CD8-positive, alpha-beta memory T cell (primary cell): Measurements from ENCODE around the gene VSIG1. TPM values are rescaled to one million over a fixed set of nuclear protein-coding genes. Genes with fewer than 3 reads are reported as not detected.

ENCODE experiments used
- CTCF ChIA-PET: fragments of 350-600 bp; sonication (Branson Sonifier 250); formaldehyde crosslinking; loops from one replicate; lab custom pipeline; 2021; ENCODE audit warnings: antibody characterized with exemption; lab: Charles Lee
- POLR2A ChIA-PET: fragments of 350-600 bp; sonication (Branson Sonifier 250); formaldehyde crosslinking; loops from one replicate; lab custom pipeline; 2021; ENCODE audit warnings: antibody characterized with exemption; lab: Charles Lee
- DNase-seq, 5 donors: peaks; one replicate each; pipeline versions ENCODE4 v3.0.0 to v3.0.0-alpha.2; 2020 to 2022; ENCODE audit warnings: mixed read lengths in 1 of 5
- H3K27ac ChIP-seq: one replicate; pipeline ENCODE4 v1.7.0; 2013; ENCODE audit warnings: low read depth, mild to moderate bottlenecking, low read length, moderate library complexity
- H3K27me3 ChIP-seq: 2 replicates; pipeline ENCODE4 v1.7.0; 2013; ENCODE audit warnings: low read length, mild to moderate bottlenecking; ENCODE audit not compliant: insufficient read depth, poor library complexity, severe bottlenecking
- H3K36me3 ChIP-seq: 2 replicates; pipeline ENCODE4 v1.7.0; 2013; ENCODE audit warnings: mild to moderate bottlenecking, low read length, moderate library complexity; ENCODE audit not compliant: insufficient read depth
- H3K4me1 ChIP-seq: 2 replicates; pipeline ENCODE4 v1.7.0; 2013; ENCODE audit warnings: mild to moderate bottlenecking, low read length, moderate library complexity; ENCODE audit not compliant: insufficient read depth
- H3K4me3 ChIP-seq: 2 replicates; pipeline ENCODE4 v1.7.0; 2013; ENCODE audit warnings: mild to moderate bottlenecking, low read length
- H3K9me3 ChIP-seq: 2 replicates; pipeline ENCODE4 v1.7.0; 2013; ENCODE audit warnings: mild to moderate bottlenecking, low read length
- H3K27ac Mint-ChIP-seq, 8 donors: one replicate each; pipeline ENCODE4 v1.8.0; 2020 to 2021; ENCODE audit warnings: mixed read lengths in 8 of 8, mild to moderate bottlenecking in 6 of 8, inconsistent platforms in 3 of 8, moderate library complexity in 3 of 8
- H3K27me3 Mint-ChIP-seq, 2 donors: one replicate each; pipeline ENCODE4 v1.8.0; 2020 to 2021; ENCODE audit warnings: mixed read lengths in 2 of 2, mild to moderate bottlenecking in 1 of 2, moderate library complexity in 1 of 2
- H3K36me3 Mint-ChIP-seq, 3 donors: one replicate each; pipeline ENCODE4 v1.8.0; 2020 to 2021; ENCODE audit warnings: mixed read lengths in 3 of 3, inconsistent platforms in 1 of 3, mild to moderate bottlenecking in 1 of 3
- H3K4me1 Mint-ChIP-seq, 3 donors: one replicate each; pipeline ENCODE4 v1.8.0; 2020 to 2021; ENCODE audit warnings: mixed read lengths in 3 of 3, inconsistent platforms in 1 of 3, mild to moderate bottlenecking in 1 of 3
- H3K4me3 Mint-ChIP-seq, 7 donors: one replicate each; pipeline ENCODE4 v1.8.0; 2020 to 2021; ENCODE audit warnings: mixed read lengths in 7 of 7, mild to moderate bottlenecking in 6 of 7, moderate library complexity in 4 of 7, inconsistent platforms in 2 of 7
- H3K9me3 Mint-ChIP-seq, 5 donors: one replicate each; pipeline ENCODE4 v1.8.0; 2020 to 2022; ENCODE audit warnings: mixed read lengths in 5 of 5, mild to moderate bottlenecking in 3 of 5, moderate library complexity in 2 of 5, inconsistent platforms in 1 of 5
- polyA plus RNA-seq: library from polyadenylated mRNA; unstranded; fragments of 300-500 nt; fragmentation: Illumina TruSeq; gene quantifications from one replicate; pipeline ENCODE4 v1.2.3, GENCODE V29; 2021
- total RNA-seq, 2 experiments: library from RNA; stranded (reverse); gene quantifications; one replicate each; pipeline ENCODE4 v1.2.3, GENCODE V29; 2021

The VSIG1 gene
- total and polyA plus RNA-seq, 3 experiments from 2014 or later = 1.9 to 14.9 (median 3.1) TPM

GRCh38 chrX:108068121-108068520 is 23.3 kb downstream of the VSIG1 start:
- Histone ChIP-seq H3K36me3 (peaks cover 3% of the 10 kb centered on the region), H3K4me3 (no peak overlapping the region), H3K27ac (no peak overlapping the region), H3K9me3 (no peaks in the 10 kb centered on the region), H3K4me1 (no peaks in the 10 kb centered on the region), H3K27me3 (no peaks in the 10 kb centered on the region)
- H3K9me3 Mint-ChIP-seq = peaks cover 0 to 1% (median 0%) of the 10 kb centered on the region in 5 donors
- peaks cover 0 to 37% (median 2%) of the 10 kb centered on the region in 3 donors for H3K36me3 Mint-ChIP-seq
- no peak for DNase-seq
- peak overlapping the region in 5 of 8 donors; percentile 30 to 56 (median 39) for H3K27ac Mint-ChIP-seq
- H3K4me3 Mint-ChIP-seq = no peak overlapping the region
- CTCF ChIA-PET = no interaction called here
- H3K4me1 Mint-ChIP-seq = peaks cover 0 to 3% (median 2%) of the 10 kb centered on the region in 3 donors
- H3K27me3 Mint-ChIP-seq = peaks cover 0 to 6% of the 10 kb centered on the region in 2 donors
- POLR2A ChIA-PET = no interaction called here

GRCh38 chrX:108070891-108071290 is 26.0 kb downstream of the VSIG1 start:
- CTCF ChIA-PET = interaction anchor here (1.2 to 2.3 kb wide), 3 partner anchors 11 to 92 kb away, joined by 3 to 14 read pairs (median 3); no protein-coding TSS in a partner anchor
- no peak for DNase-seq
- H3K27me3 Mint-ChIP-seq = peaks cover 0 to 6% of the 10 kb centered on the region in 2 donors
- H3K4me3 Mint-ChIP-seq = no peak overlapping the region
- peaks cover 2 to 50% (median 3%) of the 10 kb centered on the region in 3 donors for H3K36me3 Mint-ChIP-seq
- Histone ChIP-seq H3K36me3 (peaks cover 3% of the 10 kb centered on the region), H3K27ac (no peak overlapping the region), H3K27me3 (no peaks in the 10 kb centered on the region), H3K4me1 (no peaks in the 10 kb centered on the region), H3K9me3 (no peaks in the 10 kb centered on the region), H3K4me3 (no peak overlapping the region)
- peaks cover 0 to 3% (median 2%) of the 10 kb centered on the region in 3 donors for H3K4me1 Mint-ChIP-seq
- POLR2A ChIA-PET = interaction anchor here (0.6 kb wide), 1 partner anchor 50 kb away, joined by 3 read pairs; no protein-coding TSS in a partner anchor
- no peak overlapping the region for H3K27ac Mint-ChIP-seq
- H3K9me3 Mint-ChIP-seq = peaks cover 0 to 1% (median 0%) of the 10 kb centered on the region in 5 donors

DNA sequence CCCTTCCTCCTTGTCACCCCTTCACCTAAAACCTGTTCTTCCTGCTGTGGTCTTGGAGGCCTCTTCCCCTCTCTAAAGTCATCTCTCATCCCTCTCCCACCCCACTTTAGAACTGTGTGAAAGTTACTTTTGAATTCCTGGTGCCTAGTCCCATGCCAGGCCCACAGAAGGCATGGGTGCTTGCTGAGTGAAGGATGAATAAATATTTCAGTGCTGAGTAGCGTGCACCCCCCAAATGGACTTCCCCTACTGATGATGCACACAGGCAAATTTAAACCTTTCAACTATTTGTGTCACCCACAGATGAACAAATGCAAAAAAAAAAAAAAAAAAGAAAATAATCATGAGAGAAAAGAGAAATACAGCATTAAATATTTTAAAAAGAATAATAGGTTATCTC is 26.7 kb downstream of the VSIG1 start:
- POLR2A ChIA-PET = no interaction called here
- CTCF ChIA-PET = interaction anchor here (2.3 kb wide), 1 partner anchor 51 kb away, joined by 14 read pairs; no protein-coding TSS in a partner anchor
- peaks cover 3% of the 10 kb centered on the region for H3K36me3 ChIP-seq

GRCh38 chrX:108072746-108073145 is 27.9 kb downstream of the VSIG1 start:
- Mint-ChIP-seq H3K9me3 (peaks cover 0 to 1% (median 0%) of the 10 kb centered on the region in 5 donors), H3K27me3 (peaks cover 0 to 2% of the 10 kb centered on the region in 2 donors), H3K36me3 (peaks cover 0 to 53% (median 3%) of the 10 kb centered on the region in 3 donors), H3K27ac (peak overlapping the region in 1 of 8 donors; percentile 7), H3K4me1 (peaks cover 0 to 3% (median 2%) of the 10 kb centered on the region in 3 donors), H3K4me3 (no peak overlapping the region)
- DNase-seq = no peak
- ChIA-PET POLR2A (no interaction called here), CTCF (interaction anchor here (1.3 kb wide), 1 partner anchor 9 kb away, joined by 3 read pairs; no protein-coding TSS in a partner anchor)
- no peak overlapping the region for H3K27ac ChIP-seq
- H3K27me3 ChIP-seq = no peaks in the 10 kb centered on the region
- no peaks in the 10 kb centered on the region for H3K4me1 ChIP-seq
- H3K9me3 ChIP-seq = no peaks in the 10 kb centered on the region
- no peaks in the 10 kb centered on the region for H3K36me3 ChIP-seq
- no peak overlapping the region for H3K4me3 ChIP-seq

More for the DNA sequence above, 26.7 kb downstream of the VSIG1 start:
- Histone ChIP-seq H3K9me3 (no peaks in the 10 kb centered on the region), H3K27me3 (no peaks in the 10 kb centered on the region), H3K4me3 (no peak overlapping the region), H3K4me1 (no peaks in the 10 kb centered on the region), H3K27ac (no peak overlapping the region)
- Mint-ChIP-seq H3K27me3 (peaks cover 0 to 4% of the 10 kb centered on the region in 2 donors), H3K9me3 (peaks cover 0 to 1% (median 0%) of the 10 kb centered on the region in 5 donors), H3K4me3 (no peak overlapping the region), H3K4me1 (peaks cover 0 to 3% (median 2%) of the 10 kb centered on the region in 3 donors), H3K36me3 (peaks cover 2 to 54% (median 3%) of the 10 kb centered on the region in 3 donors), H3K27ac (peak overlapping the region in 3 of 8 donors; percentile 24 to 72 (median 27))
- no peak for DNase-seq

DNA sequence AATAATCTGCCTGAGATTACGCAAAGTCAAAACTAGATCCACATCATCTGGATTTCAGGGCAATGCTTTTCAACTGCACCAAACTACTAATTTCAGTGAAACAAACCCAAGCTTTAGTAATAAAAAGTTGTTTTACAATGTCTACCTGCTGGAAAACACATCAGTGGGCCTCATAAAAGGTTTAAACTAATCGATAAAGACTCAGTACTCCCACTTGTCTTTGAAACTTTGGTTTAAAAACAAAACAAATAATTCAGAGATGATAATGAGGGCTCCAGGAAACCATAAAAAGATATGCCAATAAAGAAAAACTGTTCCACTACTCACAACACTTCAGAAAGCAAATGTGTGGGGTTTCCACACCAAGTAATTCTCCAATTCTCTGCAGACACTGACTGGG is 36.2 kb downstream of the VSIG1 start:
- CTCF ChIA-PET = interaction anchor here (1.4 kb wide), 1 partner anchor 8 kb away, joined by 3 read pairs; no protein-coding TSS in a partner anchor
- peaks cover 8% of the 10 kb centered on the region for H3K36me3 ChIP-seq
- H3K4me3 ChIP-seq = no peak overlapping the region
- H3K9me3 Mint-ChIP-seq = no peaks in the 10 kb centered on the region
- no peaks in the 10 kb centered on the region for H3K9me3 ChIP-seq
- peak overlapping the region in 1 of 8 donors; percentile 27 for H3K27ac Mint-ChIP-seq
- peaks cover 0 to 1% of the 10 kb centered on the region in 2 donors for H3K27me3 Mint-ChIP-seq
- H3K4me1 ChIP-seq = no peaks in the 10 kb centered on the region
- no peaks in the 10 kb centered on the region for H3K4me1 Mint-ChIP-seq
- H3K27ac ChIP-seq = no peak overlapping the region
- no peak for DNase-seq
- H3K27me3 ChIP-seq = no peaks in the 10 kb centered on the region
- POLR2A ChIA-PET = no interaction called here
- no peak overlapping the region for H3K4me3 Mint-ChIP-seq
- H3K36me3 Mint-ChIP-seq = peaks cover 0 to 35% (median 7%) of the 10 kb centered on the region in 3 donors

DNA sequence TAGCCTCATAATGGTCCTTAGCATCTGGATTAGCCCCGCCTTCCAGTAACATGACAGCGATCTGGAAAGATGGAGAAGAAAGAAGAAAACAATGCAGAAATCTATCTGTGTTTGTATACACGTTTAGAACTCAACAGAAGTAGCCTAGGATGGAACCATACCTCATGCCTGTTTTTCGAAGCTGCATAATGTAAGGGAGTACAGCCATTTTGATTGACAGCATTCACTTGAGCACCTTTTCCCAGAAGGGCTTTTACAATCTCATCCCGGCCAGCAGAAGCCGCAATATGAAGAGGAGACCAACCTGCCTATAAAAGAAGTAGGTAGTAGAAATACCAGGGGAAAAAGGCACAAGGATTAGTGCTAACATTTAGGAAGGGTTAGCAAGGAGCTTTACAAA is 42.9 kb downstream of the VSIG1 start:
- Mint-ChIP-seq H3K27ac (no peak overlapping the region), H3K36me3 (peaks cover 0 to 28% (median 5%) of the 10 kb centered on the region in 3 donors), H3K4me3 (peak overlapping the region in 1 of 7 donors; percentile 42), H3K27me3 (peaks cover 0 to 3% of the 10 kb centered on the region in 2 donors), H3K4me1 (peaks cover 5 to 12% (median 11%) of the 10 kb centered on the region in 3 donors), H3K9me3 (no peaks in the 10 kb centered on the region)
- no peak overlapping the region for H3K4me3 ChIP-seq
- POLR2A ChIA-PET = no interaction called here
- H3K36me3 ChIP-seq = peaks cover 13% of the 10 kb centered on the region
- H3K27ac ChIP-seq = no peak overlapping the region
- H3K27me3 ChIP-seq = no peaks in the 10 kb centered on the region
- no peak for DNase-seq
- CTCF ChIA-PET = no interaction called here
- H3K4me1 ChIP-seq = peaks cover 4% of the 10 kb centered on the region
- H3K9me3 ChIP-seq = no peaks in the 10 kb centered on the region

DNA sequence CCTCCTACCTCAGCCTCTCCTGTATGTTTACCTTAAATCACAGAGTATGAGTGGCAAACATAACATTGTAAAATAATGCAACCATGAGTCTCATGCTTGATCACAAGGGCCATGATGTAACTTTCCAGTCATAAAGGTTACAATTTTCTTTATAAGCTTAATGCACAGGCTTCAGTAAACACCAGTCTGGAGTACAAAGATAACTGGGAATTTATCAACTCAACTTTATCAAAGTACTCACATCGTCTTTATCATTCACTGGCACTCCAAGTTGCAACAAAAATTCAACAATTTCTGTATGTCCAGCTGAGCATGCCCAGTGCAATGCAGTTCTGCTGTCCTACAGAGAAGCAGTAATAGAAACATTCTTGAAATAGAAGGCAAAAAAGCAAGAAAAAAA is 43.6 kb downstream of the VSIG1 start:
- no peak overlapping the region for H3K4me3 ChIP-seq
- ChIA-PET POLR2A (no interaction called here), CTCF (no interaction called here)
- H3K36me3 ChIP-seq = peaks cover 13% of the 10 kb centered on the region
- Mint-ChIP-seq H3K9me3 (no peaks in the 10 kb centered on the region), H3K4me3 (peak overlapping the region in 1 of 7 donors; percentile 56), H3K27ac (peak overlapping the region in 2 of 8 donors; percentile 52 to 54), H3K4me1 (peaks cover 11 to 18% (median 13%) of the 10 kb centered on the region in 3 donors), H3K36me3 (peaks cover 0 to 28% (median 5%) of the 10 kb centered on the region in 3 donors), H3K27me3 (peaks cover 0 to 3% of the 10 kb centered on the region in 2 donors)
- DNase-seq = no peak
- H3K4me1 ChIP-seq = peaks cover 4% of the 10 kb centered on the region
- H3K27me3 ChIP-seq = no peaks in the 10 kb centered on the region
- H3K27ac ChIP-seq = peak overlapping the region; percentile 10
- no peaks in the 10 kb centered on the region for H3K9me3 ChIP-seq

GRCh38 chrX:108090491-108091263 is 45.8 kb downstream of the VSIG1 start:
- H3K4me1 Mint-ChIP-seq = peaks cover 11 to 24% (median 13%) of the 10 kb centered on the region in 3 donors
- H3K4me3 Mint-ChIP-seq = no peak overlapping the region
- DNase-seq = no peak
- no peak overlapping the region for H3K27ac Mint-ChIP-seq
- ChIA-PET POLR2A (no interaction called here), CTCF (no interaction called here)
- peaks cover 5% of the 10 kb centered on the region for H3K36me3 ChIP-seq
- peak overlapping the region; percentile 86 for H3K27ac ChIP-seq
- peaks cover 4% of the 10 kb centered on the region for H3K4me1 ChIP-seq
- peak overlapping the region; percentile 91 for H3K4me3 ChIP-seq
- no peaks in the 10 kb centered on the region for H3K9me3 ChIP-seq
- H3K27me3 Mint-ChIP-seq = peaks cover 0 to 2% of the 10 kb centered on the region in 2 donors
- H3K36me3 Mint-ChIP-seq = peaks cover 0 to 17% (median 3%) of the 10 kb centered on the region in 3 donors
- H3K27me3 ChIP-seq = no peaks in the 10 kb centered on the region
- H3K9me3 Mint-ChIP-seq = no peaks in the 10 kb centered on the region
